Measurements from ENCODE around the gene ADGRF3.
"Not testable (repeated sequence)": the region's sequence is repeated elsewhere in the genome, so short reads cannot be mapped to it uniquely, and the experiment has no call there.

The ADGRF3 gene

GRCh38 chr2:26336719-26337118 is 9.9 kb downstream of the ADGRF3 start:
- no peak overlapping the region for H3K27ac ChIP-seq
- TF ChIP-seq ZFX (IDR thresholded peaks at IDR 0.05; ENCODE audit: borderline replicate concordance) (no peak), CTCF (IDR thresholded peaks at IDR 0.05) (no peak)

GRCh38 chr2:26335231-26335630 is 11.4 kb downstream of the ADGRF3 start:
- H3K27ac ChIP-seq: no peak overlapping the region
- no peak for TF ChIP-seq CTCF (IDR thresholded peaks at IDR 0.05)
- TF ChIP-seq ZFX (IDR thresholded peaks at IDR 0.05; ENCODE audit: borderline replicate concordance): no peak

GRCh38 chr2:26333293-26333692 is 13.3 kb downstream of the ADGRF3 start:
- no peak for TF ChIP-seq ZFX (IDR thresholded peaks at IDR 0.05; ENCODE audit: borderline replicate concordance)
- no peak for TF ChIP-seq CTCF (IDR thresholded peaks at IDR 0.05)
- no peak overlapping the region for H3K27ac ChIP-seq

- not testable (repeated sequence) for H3K27ac ChIP-seq
Observed at GRCh38 chr2:26331321-26331720, 15.3 kb downstream of the ADGRF3 start.

- no peak overlapping the region for H3K27ac ChIP-seq
- TF ChIP-seq CTCF (IDR thresholded peaks at IDR 0.05) (no peak), ZFX (IDR thresholded peaks at IDR 0.05; ENCODE audit: borderline replicate concordance) (no peak)
Observed at GRCh38 chr2:26330604-26331003, 16.0 kb downstream of the ADGRF3 start.

- no peak overlapping the region for H3K27ac ChIP-seq
- TF ChIP-seq ZFX (IDR thresholded peaks at IDR 0.05; ENCODE audit: borderline replicate concordance): no peak
- TF ChIP-seq CTCF (IDR thresholded peaks at IDR 0.05): peak; percentile 93
Observed at GRCh38 chr2:26330114-26330549, 16.5 kb downstream of the ADGRF3 start.

- not testable (repeated sequence) for H3K27ac ChIP-seq
Observed at GRCh38 chr2:26329083-26329482, 17.5 kb downstream of the ADGRF3 start.

GRCh38 chr2:26327291-26328272 is 19.0 kb downstream of the ADGRF3 start:
- TF ChIP-seq ZFX (IDR thresholded peaks at IDR 0.05; ENCODE audit: borderline replicate concordance): no peak
- no peak for TF ChIP-seq CTCF (IDR thresholded peaks at IDR 0.05)
- no peak overlapping the region for H3K27ac ChIP-seq
